Kasumi-1 (cell line): Measurements from ENCODE around the gene GUCY1A2.

Experiments used
- DNase-seq, 2 experiments: peaks; one replicate each; lab custom pipeline; 2025; lab: John Stamatoyannopoulos, UW

The GUCY1A2 gene

GRCh38 chr11:106733635-106734034 lies 284.6 kb downstream of the GUCY1A2 start:
- DNase-seq: no peak

DNA sequence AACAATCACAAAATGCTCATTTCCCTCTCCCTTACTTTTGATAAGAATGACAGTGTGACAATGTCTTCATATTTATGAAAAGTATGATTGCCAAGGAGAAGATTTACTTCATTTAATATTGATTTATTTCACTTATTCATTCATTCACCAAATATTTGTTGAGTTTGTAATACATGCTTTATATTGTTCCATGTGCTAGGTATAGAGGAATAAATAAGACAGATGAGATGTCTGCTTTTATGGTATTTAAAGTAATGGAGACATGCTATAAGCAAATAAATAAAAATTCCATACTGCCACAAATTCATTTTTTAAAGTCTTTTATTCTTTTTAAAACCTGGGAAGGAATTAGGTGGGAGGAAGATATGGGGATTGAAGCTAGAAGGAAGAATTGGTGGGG lies 289.4 kb downstream of the GUCY1A2 start:
- no peak for DNase-seq

DNA sequence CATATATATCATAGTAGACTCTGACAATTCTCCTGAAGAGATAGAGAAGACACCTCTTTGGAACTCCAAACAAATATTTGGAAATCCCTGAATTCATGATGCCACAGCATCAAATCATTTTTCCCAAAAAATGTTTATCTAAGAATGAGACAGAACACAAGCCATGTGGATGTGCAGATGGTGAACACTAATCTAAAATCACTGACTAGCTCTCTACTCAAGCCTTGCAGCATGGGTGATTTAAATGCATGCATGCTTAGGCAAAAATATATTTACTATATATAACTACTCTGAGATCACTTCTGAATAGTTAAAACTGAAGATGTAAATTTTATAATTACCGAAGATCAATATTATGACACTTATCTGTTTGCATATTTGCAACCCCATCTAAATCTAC lies 289.9 kb downstream of the GUCY1A2 start:
- no peak for DNase-seq

DNA sequence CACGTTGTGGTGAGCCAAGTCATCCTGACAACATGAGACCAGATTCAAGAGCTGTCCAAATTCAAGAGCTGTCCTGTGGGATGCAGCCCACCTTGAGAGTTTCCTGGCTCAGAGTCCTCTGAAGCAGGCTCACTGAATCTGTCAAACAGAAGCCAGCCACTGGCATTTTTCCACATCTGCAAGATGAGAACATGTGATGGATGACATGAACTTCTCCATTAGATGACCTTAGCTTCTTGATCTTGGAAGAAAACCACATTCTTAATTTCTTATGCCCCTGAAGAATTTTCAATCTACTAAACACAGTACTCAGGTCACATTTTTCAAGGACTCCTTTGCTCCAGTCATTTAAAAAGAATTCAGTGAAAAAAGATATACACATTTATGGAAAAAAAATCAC lies 291.0 kb downstream of the GUCY1A2 start:
- no peak for DNase-seq

- DNase-seq: no peak
Observed at GRCh38 chr11:106724293-106724892, 293.9 kb downstream of the GUCY1A2 start.

GRCh38 chr11:106723071-106723470 lies 295.2 kb downstream of the GUCY1A2 start:
- no peak for DNase-seq

GRCh38 chr11:106717222-106717621 lies 301.1 kb downstream of the GUCY1A2 start:
- no peak for DNase-seq

DNA sequence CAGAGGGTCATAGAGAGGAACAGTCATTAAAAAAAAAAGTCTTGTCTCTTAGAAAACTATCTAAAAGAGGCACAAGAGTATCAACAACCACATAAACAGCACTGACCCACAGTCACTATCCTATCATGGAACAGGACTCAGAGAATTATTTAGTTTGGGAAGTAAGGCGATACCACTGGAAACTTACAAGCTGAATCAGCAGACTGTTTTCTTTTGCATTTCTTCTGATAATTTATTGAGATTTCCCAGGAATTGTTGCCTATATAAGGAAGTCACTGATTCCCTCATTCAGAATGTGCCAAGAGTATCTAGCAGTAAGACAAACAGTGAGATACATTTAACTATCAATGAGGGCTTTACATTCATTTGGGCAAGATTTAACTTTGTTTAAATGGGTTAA lies 304.1 kb downstream of the GUCY1A2 start:
- no peak for DNase-seq

- DNase-seq: no peak
Observed at GRCh38 chr11:106708348-106708747, 309.9 kb downstream of the GUCY1A2 start.

DNA sequence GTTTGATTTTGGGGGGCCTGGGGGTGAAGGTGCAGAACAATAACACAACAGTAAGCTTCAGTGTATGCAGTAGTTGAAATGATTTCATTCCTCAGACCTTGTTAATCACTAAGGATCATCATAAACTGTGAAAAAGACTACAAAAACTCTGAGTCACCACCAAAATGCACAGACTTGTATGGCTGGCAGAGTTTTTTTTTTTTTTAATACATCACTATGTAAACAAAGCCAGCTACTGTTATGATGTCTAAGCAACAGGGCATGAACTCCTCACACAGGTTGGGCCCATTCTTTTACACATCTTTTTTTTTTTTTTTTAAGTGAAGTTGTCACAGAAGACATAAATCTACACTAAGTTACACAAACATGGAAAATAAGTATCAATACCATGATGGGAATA lies 311.9 kb downstream of the GUCY1A2 start:
- DNase-seq: no peak

DNA sequence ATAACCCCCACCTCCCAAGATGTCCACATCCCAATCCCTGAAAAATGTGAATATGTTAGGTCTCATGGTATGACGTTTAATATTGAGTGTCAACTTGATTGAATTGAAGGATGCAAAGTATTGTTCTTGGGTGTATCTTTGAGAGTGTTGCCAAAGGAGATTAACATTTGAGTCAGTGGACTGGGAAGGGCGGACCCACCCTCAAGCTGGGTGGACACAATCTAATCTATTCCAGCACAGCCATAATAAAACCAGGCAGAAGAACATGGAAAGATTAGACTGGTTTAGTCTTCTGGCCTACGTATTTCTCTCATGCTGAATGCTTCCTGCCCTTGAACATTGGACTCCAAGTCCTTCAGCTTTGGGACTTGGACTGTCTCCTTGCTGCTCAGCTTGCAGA lies 315.5 kb downstream of the GUCY1A2 start:
- DNase-seq: no peak

- no peak for DNase-seq
Observed at GRCh38 chr11:106697058-106697457, 321.2 kb downstream of the GUCY1A2 start.

- DNase-seq: no peak
Observed at GRCh38 chr11:106695506-106695905, 322.8 kb downstream of the GUCY1A2 start.

DNA sequence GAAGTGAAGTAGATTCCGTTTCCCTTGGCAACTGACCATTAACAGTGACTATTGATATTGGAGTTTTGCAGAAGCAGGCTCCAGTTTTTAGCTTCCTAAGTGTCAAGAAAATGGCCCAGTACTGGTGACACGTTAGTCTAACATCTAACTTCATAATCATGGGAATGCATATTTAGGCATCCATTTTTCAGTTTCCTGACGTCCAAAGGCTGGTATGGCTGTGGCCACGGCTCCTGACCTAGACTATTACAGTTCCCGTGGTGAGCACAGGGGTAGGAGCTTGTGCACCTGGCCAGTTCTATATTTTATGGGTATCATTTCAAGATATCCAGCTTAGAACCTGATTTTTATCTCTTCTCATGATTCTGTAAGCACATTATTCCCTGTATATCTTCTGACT lies 323.8 kb downstream of the GUCY1A2 start:
- DNase-seq: no peak

GRCh38 chr11:106691807-106692365 lies 326.4 kb downstream of the GUCY1A2 start:
- no peak for DNase-seq

- DNase-seq: no peak
Observed at GRCh38 chr11:106690923-106691322, 327.4 kb downstream of the GUCY1A2 start.

DNA sequence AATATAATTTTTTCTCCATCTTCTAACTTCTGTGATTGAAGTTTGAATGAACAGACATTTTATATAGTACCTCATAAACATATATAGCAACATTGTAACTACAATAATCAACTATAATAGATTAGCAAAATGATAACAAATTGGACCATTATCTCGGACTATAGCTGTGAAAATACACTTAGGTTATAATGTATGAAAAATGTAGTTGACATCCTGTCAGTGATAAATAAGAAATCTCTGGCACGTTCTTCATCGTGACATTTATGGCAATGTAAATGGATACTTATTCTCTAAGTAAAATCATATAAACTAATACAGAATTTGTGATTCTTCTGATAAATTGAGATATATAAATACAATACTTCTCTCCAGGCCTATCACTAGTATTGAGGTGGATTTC lies 333.3 kb downstream of the GUCY1A2 start:
- no peak for DNase-seq

DNA sequence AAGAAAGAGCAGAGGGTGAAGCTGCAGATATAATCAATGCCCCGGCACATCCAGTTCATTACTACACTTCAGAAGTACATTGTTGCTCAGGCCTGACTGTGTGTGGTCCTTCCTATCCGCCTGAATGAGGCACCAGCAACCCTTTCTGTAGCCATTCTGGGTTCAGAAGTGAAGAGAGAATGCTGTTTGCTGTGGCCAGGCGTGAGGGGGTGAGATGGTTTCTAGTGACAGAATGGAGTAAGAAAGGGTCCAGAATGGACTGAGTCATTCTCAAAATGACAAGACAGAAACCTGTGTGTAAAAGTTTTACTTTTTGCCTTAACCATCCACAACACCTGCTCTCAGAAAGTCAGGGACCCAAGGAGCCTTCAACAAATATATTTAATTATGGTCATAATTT lies 334.8 kb downstream of the GUCY1A2 start:
- DNase-seq: no peak

DNA sequence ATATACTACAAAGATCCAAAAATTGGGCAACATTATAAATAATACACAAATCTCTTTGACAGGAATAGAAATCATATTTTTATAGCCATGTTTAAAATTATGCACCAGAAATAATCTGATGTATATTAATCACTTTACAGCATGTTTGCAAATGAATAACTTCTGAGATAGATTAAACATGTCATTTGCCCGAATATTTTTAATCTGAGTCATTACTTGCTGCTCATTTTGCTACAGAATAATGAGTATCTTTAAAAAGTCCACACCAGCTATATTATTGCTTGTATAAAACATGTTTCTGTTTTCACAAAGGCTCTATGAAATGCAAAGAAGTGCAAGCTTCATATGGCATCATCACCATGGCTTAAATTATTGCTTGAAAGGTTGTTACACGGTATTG lies 336.8 kb downstream of the GUCY1A2 start:
- no peak for DNase-seq

DNA sequence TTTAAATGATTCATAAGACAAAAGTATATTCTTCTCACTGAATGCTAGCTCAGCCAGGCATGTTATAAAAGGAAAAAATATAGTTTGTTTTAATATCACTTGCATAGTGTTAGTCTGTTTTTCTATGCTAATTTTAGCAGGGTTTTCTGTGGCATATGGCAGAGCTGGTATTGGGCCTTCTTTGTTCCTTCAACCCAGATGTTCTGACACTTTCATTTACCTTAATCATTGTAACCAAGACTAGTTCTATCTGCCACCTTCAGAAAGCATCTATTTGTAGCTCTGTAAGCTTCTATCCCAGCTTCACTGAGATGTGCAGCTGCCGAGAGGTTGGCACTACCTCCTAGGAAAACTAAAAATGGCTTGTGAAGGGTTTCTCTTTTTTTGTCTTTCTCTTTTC lies 338.7 kb downstream of the GUCY1A2 start:
- no peak for DNase-seq

DNA sequence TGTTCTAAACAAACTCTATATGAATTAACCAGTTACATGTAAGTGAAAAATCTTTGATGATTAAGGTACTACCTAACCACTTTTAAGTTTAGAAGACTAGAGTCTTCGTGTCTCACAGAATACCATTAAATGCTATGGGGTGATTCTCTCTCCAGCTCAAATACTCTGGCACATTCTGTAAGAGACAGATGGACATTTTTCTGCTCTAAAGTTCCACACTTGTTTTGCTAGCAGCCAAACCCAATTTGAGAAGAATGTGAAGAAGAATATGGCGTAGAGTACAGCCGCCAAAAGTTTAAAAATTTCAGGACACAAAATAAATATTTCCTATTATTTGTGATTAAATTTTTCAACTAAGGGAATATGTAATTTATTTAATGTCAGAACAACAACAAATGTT lies 339.1 kb downstream of the GUCY1A2 start:
- DNase-seq: no peak

DNA sequence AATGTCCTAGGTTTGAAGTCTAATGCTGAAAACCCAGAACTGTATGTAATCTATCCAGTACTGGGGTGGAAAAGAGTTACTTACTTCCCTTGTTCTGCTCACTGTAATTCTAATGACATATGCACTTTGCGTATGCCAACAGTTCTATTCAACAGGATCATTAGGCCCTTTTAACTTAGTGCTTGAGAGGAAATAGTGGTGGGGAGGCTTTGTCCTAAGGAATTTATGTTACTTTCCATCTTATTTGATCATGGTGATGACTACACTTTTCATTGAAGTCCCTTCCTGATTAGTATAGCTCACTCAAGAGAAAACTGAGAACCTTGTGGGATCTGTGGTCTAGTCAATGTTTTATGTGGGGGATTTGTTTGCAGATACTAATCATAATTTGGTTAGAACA lies 348.2 kb downstream of the GUCY1A2 start:
- DNase-seq: no peak

GRCh38 chr11:106668147-106668546 lies 350.1 kb downstream of the GUCY1A2 start:
- no peak for DNase-seq

DNA sequence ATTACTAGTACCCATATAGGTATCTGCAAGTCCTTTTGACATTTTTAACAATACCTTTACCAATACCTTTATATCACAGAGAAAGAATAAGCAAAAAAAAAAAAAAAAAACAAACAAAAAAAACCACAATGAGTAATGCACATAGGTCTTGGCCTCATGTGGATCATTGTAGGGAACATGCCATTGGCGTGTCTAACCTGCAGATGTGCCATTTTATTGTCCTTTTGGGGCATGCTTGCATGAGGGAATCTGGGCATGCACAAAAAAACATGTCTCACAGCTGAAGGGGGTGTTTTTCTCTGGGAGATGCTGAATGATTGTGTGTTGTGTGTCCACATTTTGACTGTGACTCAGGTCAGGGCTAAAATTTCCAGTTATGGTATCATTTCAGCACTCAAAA lies 361.6 kb downstream of the GUCY1A2 start:
- no peak for DNase-seq
